ENCODE data around the gene POGLUT2.
A peak's percentile ranks its signal among the peaks of the same experiment; 100 is the strongest.

The POGLUT2 gene

GRCh38 chr13:102798581-102799425 is at the start of gene POGLUT2, which contains the start of gene BIVM:
TSS of gene POGLUT2 (minus strand) at chr13:102798976. CDS start at chr13:102798670, 306 bp downstream.
TSS of gene BIVM (plus strand) at chr13:102799119. CDS start at chr13:102807268, 8,149 bp downstream.
- peak; percentile 94 for DNase-seq
- in situ Hi-C loops (cut with MboI; ENCODE audit: low pct_unique_long_range_greater_than_20kb, low sequenced_read_pairs): no loop called here

DNA sequence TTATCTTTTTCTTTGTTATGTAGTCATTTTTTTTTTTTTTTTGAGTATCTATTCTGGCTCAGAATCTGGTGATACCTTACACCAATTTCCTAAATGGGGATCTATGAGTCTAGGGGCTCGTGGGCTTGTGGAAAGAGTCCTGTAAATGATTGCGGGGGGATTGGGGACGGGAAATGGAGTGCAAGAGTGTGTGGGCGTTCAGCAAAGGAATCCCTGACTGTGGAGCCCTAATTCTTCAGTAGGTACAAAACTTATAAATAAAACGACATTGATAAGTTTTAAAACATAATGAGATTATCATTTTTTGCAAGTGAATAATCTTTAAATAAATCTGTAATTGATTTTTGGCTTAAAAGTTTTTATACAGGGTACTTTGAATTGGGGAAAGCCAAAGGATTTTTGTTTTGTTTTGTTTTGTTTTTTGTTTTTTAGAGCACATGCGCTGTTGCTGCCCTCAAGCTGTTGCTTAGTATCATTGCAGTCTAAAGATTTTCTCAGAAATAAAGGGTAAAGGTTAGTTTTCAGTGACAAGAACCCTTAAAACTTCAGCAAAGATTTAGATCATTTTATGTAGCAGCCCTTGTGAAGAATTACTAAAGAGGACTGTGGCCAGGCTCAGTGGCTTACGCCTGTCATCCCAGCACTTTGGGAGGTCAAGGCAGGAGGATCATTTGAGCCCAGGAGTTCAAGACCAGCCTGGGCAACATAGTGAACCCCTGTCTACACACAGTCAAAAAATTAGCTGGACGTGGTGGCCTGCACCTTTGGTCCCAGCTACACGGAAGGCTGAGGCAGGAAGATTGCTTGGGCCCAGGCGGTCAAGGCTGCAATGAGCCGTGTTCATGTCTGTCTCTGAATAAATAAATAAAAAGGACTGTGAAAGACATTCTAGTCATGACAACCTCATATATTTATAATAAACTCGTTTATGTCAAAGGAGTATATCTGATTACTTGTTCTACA is 48.8 kb upstream of the POGLUT2 start:
- DNase-seq: peak; percentile 67
- in situ Hi-C loops (cut with MboI; ENCODE audit: low pct_unique_long_range_greater_than_20kb, low sequenced_read_pairs): loop anchor here (10.0 kb wide), 1 partner anchor 263 kb away; no protein-coding TSS in a partner anchor

- in situ Hi-C loops (cut with MboI; ENCODE audit: low pct_unique_long_range_greater_than_20kb, low sequenced_read_pairs): loop anchor here (10.0 kb wide), 1 partner anchor 262 kb away; no protein-coding TSS in a partner anchor
Measured at GRCh38 chr13:102846261-102847015, 47.7 kb upstream of the POGLUT2 start.

GRCh38 chr13:102845630-102846260 is 47.0 kb upstream of the POGLUT2 start, which contains the start of gene ERCC5:
TSS of gene ERCC5 (plus strand) at chr13:102846032. CDS start at chr13:102846267, 235 bp downstream.
- in situ Hi-C loops (cut with MboI; ENCODE audit: low pct_unique_long_range_greater_than_20kb, low sequenced_read_pairs): loop anchor here (10.0 kb wide), 1 partner anchor 261 kb away; no protein-coding TSS in a partner anchor
- DNase-seq: peak; percentile 98

More at GRCh38 chr13:102846261-102847015, 47.7 kb upstream of the POGLUT2 start:
- peak; percentile 77 for DNase-seq

GRCh38 chr13:102845289-102845629 is 46.5 kb upstream of the POGLUT2 start:
- in situ Hi-C loops (cut with MboI; ENCODE audit: low pct_unique_long_range_greater_than_20kb, low sequenced_read_pairs): loop anchor here (10.0 kb wide), 1 partner anchor 260 kb away; no protein-coding TSS in a partner anchor
- DNase-seq: no peak

DNA sequence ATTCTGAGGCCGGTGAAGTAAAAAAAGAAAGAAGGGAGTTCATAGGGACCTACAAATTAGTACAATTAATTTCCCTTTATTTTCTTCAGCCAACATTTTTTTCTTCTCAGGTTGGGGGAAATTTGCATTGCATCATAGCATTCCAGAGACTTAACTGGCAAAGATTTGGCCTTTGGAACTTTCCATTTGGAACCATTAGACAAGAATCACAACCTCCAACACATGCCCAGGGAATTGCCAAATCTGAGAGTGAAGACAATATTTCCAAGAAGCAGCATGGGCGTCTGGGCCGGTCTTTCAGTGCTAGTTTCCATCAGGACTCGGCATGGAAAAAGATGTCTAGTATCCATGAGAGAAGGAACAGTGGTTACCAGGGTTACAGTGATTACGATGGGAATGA is 40.7 kb upstream of the POGLUT2 start:
- in situ Hi-C loops (cut with MboI; ENCODE audit: low pct_unique_long_range_greater_than_20kb, low sequenced_read_pairs): no loop called here
- no peak for DNase-seq

DNA sequence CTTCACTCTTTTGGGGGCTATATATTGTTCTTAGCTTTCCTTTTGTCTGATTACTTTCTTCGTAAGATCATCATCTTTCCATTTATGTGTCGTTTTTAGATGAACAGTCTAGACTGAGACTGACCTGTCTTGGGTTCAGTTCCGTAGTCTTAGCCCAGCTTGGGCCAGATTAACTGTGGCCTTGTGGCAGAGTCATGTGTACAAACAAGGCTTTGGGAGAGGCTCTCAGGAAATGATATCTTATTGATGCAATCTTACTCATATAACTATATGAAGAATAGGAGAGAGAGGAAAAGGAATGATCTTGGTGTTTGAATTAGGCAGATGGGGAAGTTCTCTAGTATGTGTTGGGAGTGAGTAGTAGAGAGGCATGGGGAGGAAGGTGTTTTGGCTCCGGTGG is 40.2 kb upstream of the POGLUT2 start:
- DNase-seq: no peak
- in situ Hi-C loops (cut with MboI; ENCODE audit: low pct_unique_long_range_greater_than_20kb, low sequenced_read_pairs): no loop called here

DNA sequence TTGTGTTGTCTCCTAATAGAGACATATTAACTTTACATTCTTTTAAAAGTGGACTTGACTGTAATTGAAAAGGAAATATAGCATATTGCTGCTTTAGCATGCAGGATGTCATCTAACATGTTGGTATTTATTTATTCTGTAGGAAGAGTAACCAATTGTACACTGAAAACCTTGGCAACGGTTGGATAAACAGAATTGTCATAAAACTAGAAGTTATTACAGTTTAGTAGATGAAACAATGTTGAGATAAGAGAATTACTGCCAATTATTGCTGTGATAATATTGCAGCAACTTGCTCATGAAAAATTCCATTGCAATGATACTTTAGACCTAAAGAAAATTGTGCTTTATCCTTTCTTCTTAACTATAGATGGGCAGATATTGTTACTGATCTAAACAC is 39.5 kb upstream of the POGLUT2 start:
- DNase-seq: no peak
- in situ Hi-C loops (cut with MboI; ENCODE audit: low pct_unique_long_range_greater_than_20kb, low sequenced_read_pairs): no loop called here

DNA sequence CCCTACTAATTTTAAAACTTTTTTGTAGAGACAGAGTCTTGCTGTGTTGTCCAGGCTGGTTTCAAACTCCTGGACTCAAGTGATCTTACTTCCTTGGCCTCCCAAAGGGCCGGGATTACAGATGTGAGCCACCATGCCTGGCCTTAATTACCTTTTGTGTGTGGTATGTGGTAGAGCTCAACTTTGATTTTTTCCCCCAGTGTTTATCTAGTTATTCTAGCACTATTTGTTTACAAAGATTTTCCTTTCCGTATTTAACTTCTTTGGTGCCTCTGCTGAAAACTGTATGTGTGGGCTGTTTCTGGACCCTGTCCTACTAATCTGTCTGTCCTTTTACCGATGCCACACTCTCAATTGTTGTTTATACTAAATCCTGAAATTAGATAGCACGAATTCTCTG is 37.7 kb upstream of the POGLUT2 start:
- in situ Hi-C loops (cut with MboI; ENCODE audit: low pct_unique_long_range_greater_than_20kb, low sequenced_read_pairs): no loop called here
- DNase-seq: no peak

GRCh38 chr13:102830646-102831045 is 31.9 kb upstream of the POGLUT2 start:
- DNase-seq: no peak
- in situ Hi-C loops (cut with MboI; ENCODE audit: low pct_unique_long_range_greater_than_20kb, low sequenced_read_pairs): no loop called here

DNA sequence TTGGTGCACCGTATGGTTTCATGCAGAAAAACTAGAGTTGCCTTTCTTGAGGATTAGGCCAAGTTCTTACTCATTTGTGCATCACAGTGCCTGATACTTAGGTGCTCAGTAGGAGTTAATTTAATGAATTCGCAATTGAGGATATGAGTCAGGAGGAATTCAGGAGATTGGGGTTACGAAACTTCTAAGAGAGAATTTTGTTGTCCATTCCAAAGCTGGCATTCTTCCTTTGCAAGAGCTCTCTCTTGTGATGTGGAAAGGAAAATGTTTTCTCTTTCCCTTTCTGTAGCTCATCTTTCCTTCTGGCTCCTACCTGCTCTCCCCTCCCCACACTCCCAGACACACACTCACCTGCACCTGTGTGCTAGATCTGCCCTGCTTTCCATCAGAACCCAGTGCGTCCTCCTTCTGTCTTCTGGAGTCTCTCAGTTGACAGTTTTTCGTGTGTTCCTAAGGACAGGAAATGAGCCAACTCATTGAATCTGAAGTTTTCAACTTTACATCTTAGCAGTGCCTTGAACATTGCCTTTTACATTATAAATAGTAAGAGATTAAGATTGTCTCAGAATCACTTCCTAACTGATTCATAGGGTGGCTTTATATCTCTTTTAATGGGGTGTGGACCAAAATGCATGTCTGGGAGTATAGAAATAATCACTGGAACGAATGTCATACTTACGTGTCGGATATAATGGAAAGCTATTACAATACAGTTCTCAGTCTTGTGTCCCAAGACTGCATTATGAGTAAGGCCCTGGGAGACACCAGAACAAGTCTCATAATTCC is 27.3 kb upstream of the POGLUT2 start:
- no peak for DNase-seq
- in situ Hi-C loops (cut with MboI; ENCODE audit: low pct_unique_long_range_greater_than_20kb, low sequenced_read_pairs): no loop called here

- in situ Hi-C loops (cut with MboI; ENCODE audit: low pct_unique_long_range_greater_than_20kb, low sequenced_read_pairs): no loop called here
- DNase-seq: no peak
Measured at GRCh38 chr13:102825400-102825799, 26.6 kb upstream of the POGLUT2 start.

- no peak for DNase-seq
- in situ Hi-C loops (cut with MboI; ENCODE audit: low pct_unique_long_range_greater_than_20kb, low sequenced_read_pairs): no loop called here
Measured at GRCh38 chr13:102817907-102818306, 19.1 kb upstream of the POGLUT2 start.

GRCh38 chr13:102817241-102817640 is 18.5 kb upstream of the POGLUT2 start:
- in situ Hi-C loops (cut with MboI; ENCODE audit: low pct_unique_long_range_greater_than_20kb, low sequenced_read_pairs): no loop called here
- DNase-seq: no peak

DNA sequence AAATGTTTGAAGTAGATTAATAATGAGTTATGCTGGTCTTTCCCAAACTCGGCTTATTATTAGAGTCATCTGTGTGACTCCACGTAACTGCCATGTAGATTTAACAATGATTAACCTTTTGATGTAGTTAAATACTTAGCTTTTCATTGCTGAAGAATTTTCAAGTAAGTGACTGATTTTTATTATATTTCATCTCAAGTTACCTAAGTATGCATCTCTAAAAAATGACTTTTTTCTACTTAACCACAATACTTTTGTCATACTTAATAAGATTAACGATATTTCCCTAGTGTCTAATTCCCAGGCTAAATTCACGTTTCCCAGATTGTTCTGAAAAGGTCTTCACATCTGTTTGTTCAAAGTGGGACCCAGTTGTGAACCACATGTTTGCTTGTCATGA is 17.9 kb upstream of the POGLUT2 start:
- in situ Hi-C loops (cut with MboI; ENCODE audit: low pct_unique_long_range_greater_than_20kb, low sequenced_read_pairs): no loop called here
- no peak for DNase-seq

GRCh38 chr13:102815788-102816187 is 17.0 kb upstream of the POGLUT2 start:
- DNase-seq: no peak
- in situ Hi-C loops (cut with MboI; ENCODE audit: low pct_unique_long_range_greater_than_20kb, low sequenced_read_pairs): no loop called here

DNA sequence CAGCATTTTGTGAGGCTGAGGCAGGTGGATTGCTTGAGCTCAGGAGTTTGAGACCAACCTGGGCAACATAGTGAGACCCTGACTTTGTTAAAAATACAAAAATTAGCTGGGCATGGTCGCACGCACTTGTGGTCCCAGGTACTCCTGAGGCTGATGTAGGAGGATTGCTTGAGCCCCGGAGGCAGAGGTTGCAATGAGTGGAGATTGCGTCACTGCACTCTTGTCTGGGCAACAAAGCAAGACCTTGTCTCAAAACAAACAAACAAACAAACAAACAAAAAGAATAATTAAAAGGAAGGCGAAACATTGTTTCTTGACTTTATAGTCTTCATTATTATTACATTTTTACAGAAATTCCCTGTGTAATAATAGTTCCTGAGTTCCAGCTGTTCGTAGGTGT is 16.0 kb upstream of the POGLUT2 start:
- in situ Hi-C loops (cut with MboI; ENCODE audit: low pct_unique_long_range_greater_than_20kb, low sequenced_read_pairs): no loop called here

More for the DNA sequence above, 16.0 kb upstream of the POGLUT2 start:
- no peak for DNase-seq

All from KBM-7 (cell line).